Body of pancreas (tissue), 4 donors: ENCODE results near the gene RAF1.

Experiments used
- POLR2A ChIP-seq, 3 donors: fragments of 450-650 bp; IDR thresholded peaks; one replicate each; pipeline ENCODE4 v1.6.1; 2016; ENCODE audit warnings: antibody characterized with exemption in 3 of 3, mild to moderate bottlenecking in 2 of 3
- TF ChIP-seq, protein P1 (sequence below), 7 experiments: fragments of 450-650 bp in 4 of 7; fragments of 200-600 bp in 3 of 7; sonication (generic) in 3 of 7; IDR thresholded peaks; one replicate each; pipeline ENCODE4 v1.5.1; 2016 to 2019; ENCODE audit warnings: antibody characterized with exemption in 7 of 7

DNA sequence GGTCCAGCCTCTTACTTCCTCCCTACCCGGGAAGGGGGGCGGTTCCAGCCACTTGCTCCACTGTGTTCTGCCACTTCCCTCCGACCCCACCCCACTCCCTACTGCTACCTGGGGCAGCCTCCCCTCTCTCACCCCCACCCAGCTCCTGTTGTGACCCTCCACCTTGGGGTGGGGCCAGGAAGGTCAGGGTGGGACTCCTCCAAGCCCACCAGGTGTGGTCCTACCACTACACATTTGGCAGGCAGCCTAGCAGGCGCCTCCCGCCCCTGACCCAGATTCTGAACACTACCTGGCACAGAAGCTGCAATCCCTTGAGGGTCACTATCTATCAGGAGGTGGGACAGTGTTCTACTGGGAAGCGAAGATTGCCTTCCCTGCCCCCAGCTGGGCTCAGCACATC is 13.7 kb upstream of the RAF1 start:
- TF ChIP-seq, protein P1, sequence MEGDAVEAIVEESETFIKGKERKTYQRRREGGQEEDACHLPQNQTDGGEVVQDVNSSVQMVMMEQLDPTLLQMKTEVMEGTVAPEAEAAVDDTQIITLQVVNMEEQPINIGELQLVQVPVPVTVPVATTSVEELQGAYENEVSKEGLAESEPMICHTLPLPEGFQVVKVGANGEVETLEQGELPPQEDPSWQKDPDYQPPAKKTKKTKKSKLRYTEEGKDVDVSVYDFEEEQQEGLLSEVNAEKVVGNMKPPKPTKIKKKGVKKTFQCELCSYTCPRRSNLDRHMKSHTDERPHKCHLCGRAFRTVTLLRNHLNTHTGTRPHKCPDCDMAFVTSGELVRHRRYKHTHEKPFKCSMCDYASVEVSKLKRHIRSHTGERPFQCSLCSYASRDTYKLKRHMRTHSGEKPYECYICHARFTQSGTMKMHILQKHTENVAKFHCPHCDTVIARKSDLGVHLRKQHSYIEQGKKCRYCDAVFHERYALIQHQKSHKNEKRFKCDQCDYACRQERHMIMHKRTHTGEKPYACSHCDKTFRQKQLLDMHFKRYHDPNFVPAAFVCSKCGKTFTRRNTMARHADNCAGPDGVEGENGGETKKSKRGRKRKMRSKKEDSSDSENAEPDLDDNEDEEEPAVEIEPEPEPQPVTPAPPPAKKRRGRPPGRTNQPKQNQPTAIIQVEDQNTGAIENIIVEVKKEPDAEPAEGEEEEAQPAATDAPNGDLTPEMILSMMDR (IDR thresholded peaks at IDR 0.05): no peak
- TF ChIP-seq POLR2A (IDR thresholded peaks at IDR 0.05): no peak
